ENCODE measurements around the gene CTLA4. TPM values are rescaled to one million over a fixed set of nuclear protein-coding genes. Genes with fewer than 3 reads are reported as not detected.

The CTLA4 gene
- total and polyA plus RNA-seq, 2 of the 4 experiments (the other 2 are of a cell fraction) = not detected

- Histone ChIP-seq H3K4me1 (ENCODE audit: control insufficient read depth, insufficient read depth, low read length) (no peaks in the 10 kb centered on the region), H3K9me1 (ENCODE audit: insufficient read depth, low read length) (no peaks in the 10 kb centered on the region), H4K91ac (ENCODE audit: insufficient read depth, low read depth, low read length) (no peak overlapping the region), H3K27me3 (ENCODE audit: control insufficient read depth, insufficient read depth, low read length) (peaks cover 19% of the 10 kb centered on the region), H3K56ac (ENCODE audit: extremely low read depth, insufficient read depth, low read length) (no peak overlapping the region), H3K79me1 (ENCODE audit: low read depth in 1 of 2, low read length in 2 of 2) (no peaks in the 10 kb centered on the region), H4K8ac (ENCODE audit: low read depth in 2 of 2, low read length in 2 of 2) (no peak overlapping the region), H3K14ac (replicated peaks; ENCODE audit: low read depth, low read length) (no peak overlapping the region), H4K5ac (ENCODE audit: low read depth, low read length) (no peak overlapping the region), H3K18ac (ENCODE audit: low read depth, low read length) (no peak overlapping the region), H2BK15ac (ENCODE audit: low read depth, low read length) (no peak overlapping the region), H2BK20ac (ENCODE audit: low read depth, low read length) (no peak overlapping the region), H4K20me1 (ENCODE audit: insufficient read depth, low read length) (no peaks in the 10 kb centered on the region), H3K23ac (ENCODE audit: low read depth, low read length) (no peak overlapping the region), H2AK9ac (replicated peaks; ENCODE audit: low read depth, low read length, poor library complexity) (no peak overlapping the region), H3K36me3 (ENCODE audit: control insufficient read depth, insufficient read depth, low read length) (no peaks in the 10 kb centered on the region), H2BK120ac (ENCODE audit: low read depth, low read length) (no peak overlapping the region), H3K4me3 (ENCODE audit: insufficient read depth, low read depth, low read length) (no peak overlapping the region), H2AFZ (replicated peaks; ENCODE audit: low read length, poor library complexity) (no peak overlapping the region), H2AK5ac (ENCODE audit: low read depth, low read length) (no peak overlapping the region), H3K4ac (ENCODE audit: low read depth, low read length) (no peak overlapping the region), H3K4me2 (ENCODE audit: low read depth, low read length) (no peak overlapping the region), H3K27ac (ENCODE audit: insufficient read depth, low read length) (no peak overlapping the region), H3K9ac (ENCODE audit: low read depth, low read length) (no peak overlapping the region), H3K9me3 (ENCODE audit: control insufficient read depth, insufficient read depth, low read length) (no peaks in the 10 kb centered on the region), H2BK5ac (ENCODE audit: low read depth, low read length, poor library complexity, severe bottlenecking) (no peak overlapping the region)
- ChIA-PET CTCF (interaction anchor here (1.0 kb wide), 1 partner anchor 18 kb away, joined by 3 read pairs; no protein-coding TSS in a partner anchor), POLR2A (ENCODE audit: unreplicated experiment) (no interaction called here)
- ATAC-seq (ENCODE audit: low read depth) = no peak
- no peak for DNase-seq
- in situ Hi-C loops (cut with MboI; ENCODE audit: low sequenced_read_pairs) (no loop called here), dilution Hi-C loops (cut with HindIII; ENCODE audit: low sequenced_read_pairs, unreplicated experiment) (no loop called here), intact Hi-C loops (cut with micrococcal nuclease) (no loop called here)
- BruUV-seq (replicated peaks) = no TSS peak
- no CpG with 5 or more reads among the region's 3 CpGs for WGBS, 2 experiments (ENCODE audit: extremely low coverage in 2 of 2, insufficient read length in 1 of 2)
- TF ChIP-seq SMC3 (IDR thresholded peaks at IDR 0.05; ENCODE audit: low read depth, low read length) (no peak), CEBPB (IDR thresholded peaks at IDR 0.05; ENCODE audit: low read depth, low read length) (no peak), CTCF (conservative IDR thresholded peaks at IDR 0.05; ENCODE audit: low read depth, low read length) (no peak), FOS (IDR thresholded peaks at IDR 0.05; ENCODE audit: low read depth, low read length) (no peak), RCOR1 (IDR thresholded peaks at IDR 0.05; ENCODE audit: insufficient replicate concordance, low read length) (no peak), USF2 (IDR thresholded peaks at IDR 0.05; ENCODE audit: low read depth, low read length) (no peak), MAZ (IDR thresholded peaks at IDR 0.05; ENCODE audit: borderline replicate concordance, low read depth, low read length) (no peak), ELK1 (IDR thresholded peaks at IDR 0.05; ENCODE audit: borderline replicate concordance, low read depth, low read length) (no peak), NFE2L2 (IDR thresholded peaks at IDR 0.05; ENCODE audit: low read depth, low read length) (no peak), RFX5 (IDR thresholded peaks at IDR 0.05; ENCODE audit: low read depth, low read length) (no peak), CHD1 (IDR thresholded peaks at IDR 0.05; ENCODE audit: low read depth, low read length) (no peak), MXI1 (IDR thresholded peaks at IDR 0.05; ENCODE audit: borderline replicate concordance, low read depth, low read length) (no peak), RAD21 (IDR thresholded peaks at IDR 0.05; ENCODE audit: low read length) (no peak), MAFK (IDR thresholded peaks at IDR 0.05; ENCODE audit: low read depth, low read length) (no peak)
These were observed 19.1 kb downstream of the CTLA4 start for GRCh38 chr2:203886661-203887151.
